Vagina (tissue), 2 donors: Measurements from ENCODE around the gene COL25A1. TPM values are rescaled to one million over a fixed set of nuclear protein-coding genes. Genes with fewer than 3 reads are reported as not detected.

ENCODE experiments used
- DNase-seq, 2 donors: peaks; one replicate each; pipeline ENCODE4 v3.0.0-alpha.2; 2017; ENCODE audit errors: extremely low spot score in 2 of 2
- H3K27ac ChIP-seq: fragments of 200-600 bp; sonication (generic); one replicate; pipeline ENCODE4 v1.5.1; 2019
- H3K27me3 ChIP-seq: fragments of 200-600 bp; sonication (generic); one replicate; pipeline ENCODE4 v1.5.1; 2019
- H3K36me3 ChIP-seq, 2 donors: fragments of 200-600 bp; sonication (generic); one replicate each; pipeline ENCODE4 v1.5.1; 2017 to 2019
- H3K4me1 ChIP-seq: fragments of 200-600 bp; sonication (generic); one replicate; pipeline ENCODE4 v1.5.1; 2019
- H3K4me3 ChIP-seq, 2 donors: fragments of 200-600 bp; sonication (generic); 1 replicate in 1 of 2; 2 replicates in 1 of 2; pipeline ENCODE4 v1.5.1; 2016 to 2019
- H3K9me3 ChIP-seq: fragments of 200-600 bp; sonication (generic); one replicate; pipeline ENCODE4 v1.5.1; 2019
- CTCF ChIP-seq, 3 experiments: fragments of 450-650 bp in 2 of 3; fragments of 200-600 bp in 1 of 3; sonication (generic) in 1 of 3; IDR thresholded peaks; one replicate each; pipeline ENCODE4 v1.5.1; 2017 to 2019; ENCODE audit warnings: antibody characterized with exemption in 3 of 3, mild to moderate bottlenecking in 2 of 3, moderate library complexity in 2 of 3
- POLR2A ChIP-seq, 2 donors: fragments of 450-650 bp; IDR thresholded peaks; one replicate each; pipeline ENCODE4 v1.6.1; 2017; ENCODE audit warnings: antibody characterized with exemption in 2 of 2, mild to moderate bottlenecking in 2 of 2, moderate library complexity in 2 of 2
- POLR2AphosphoS5 ChIP-seq, 2 donors: sonication (generic); formaldehyde crosslinking; IDR thresholded peaks; one replicate each; pipeline ENCODE4 v1.9.0; 2017; ENCODE audit warnings: antibody characterized with exemption in 2 of 2, mild to moderate bottlenecking in 2 of 2, low read depth in 1 of 2; ENCODE audit not compliant: insufficient read depth in 1 of 2
- intact Hi-C: fragments of 100-400 bp; cut with DNase I; formaldehyde crosslinking; loops from one replicate; pipeline ENCODE4 v1.15.1; 2023
- total RNA-seq: library from RNA; depleted of rRNA; stranded (reverse); fragments of >200 nt; gene quantifications from one replicate; pipeline ENCODE4 v1.2.3, GENCODE V29; 2016

Gene COL25A1
- total RNA-seq, 1 donor from 2014 or later = 0.49 TPM

GRCh38 chr4:108972613-108973283, 329.7 kb downstream of the COL25A1 start:
- Histone ChIP-seq H3K27me3 (no peaks in the 10 kb centered on the region), H3K4me3 (no peak overlapping the region), H3K4me1 (no peaks in the 10 kb centered on the region), H3K9me3 (no peaks in the 10 kb centered on the region), H3K27ac (no peak overlapping the region), H3K36me3 (no peaks in the 10 kb centered on the region)
- TF ChIP-seq POLR2AphosphoS5 (IDR thresholded peaks at IDR 0.05; ENCODE audit: insufficient read depth in 1 of 2, low read depth in 1 of 2) = no peak
- TF ChIP-seq POLR2A (IDR thresholded peaks at IDR 0.05) = no peak
- TF ChIP-seq CTCF (IDR thresholded peaks at IDR 0.05) = no peak
- DNase-seq = no peak
- intact Hi-C loops = no loop called here

GRCh38 chr4:108971473-108971872, 331.0 kb downstream of the COL25A1 start:
- H3K36me3 ChIP-seq = no peaks in the 10 kb centered on the region
- no peaks in the 10 kb centered on the region for H3K9me3 ChIP-seq
- no peak for DNase-seq
- no peak for TF ChIP-seq POLR2A (IDR thresholded peaks at IDR 0.05)
- no peak for TF ChIP-seq POLR2AphosphoS5 (IDR thresholded peaks at IDR 0.05; ENCODE audit: insufficient read depth in 1 of 2, low read depth in 1 of 2)
- TF ChIP-seq CTCF (IDR thresholded peaks at IDR 0.05) = no peak
- H3K27me3 ChIP-seq = no peaks in the 10 kb centered on the region
- intact Hi-C loops = no loop called here
- H3K4me1 ChIP-seq = no peaks in the 10 kb centered on the region
- no peak overlapping the region for H3K27ac ChIP-seq
- H3K4me3 ChIP-seq = no peak overlapping the region

GRCh38 chr4:108965472-108966076, 336.9 kb downstream of the COL25A1 start:
- Histone ChIP-seq H3K4me1 (no peaks in the 10 kb centered on the region), H3K27me3 (no peaks in the 10 kb centered on the region), H3K4me3 (no peak overlapping the region), H3K27ac (no peak overlapping the region), H3K36me3 (no peaks in the 10 kb centered on the region), H3K9me3 (no peaks in the 10 kb centered on the region)
- TF ChIP-seq CTCF (IDR thresholded peaks at IDR 0.05) = no peak
- no peak for TF ChIP-seq POLR2A (IDR thresholded peaks at IDR 0.05)
- TF ChIP-seq POLR2AphosphoS5 (IDR thresholded peaks at IDR 0.05; ENCODE audit: insufficient read depth in 1 of 2, low read depth in 1 of 2) = no peak
- intact Hi-C loops = no loop called here
- DNase-seq = no peak

GRCh38 chr4:108965016-108965415, 337.4 kb downstream of the COL25A1 start:
- Histone ChIP-seq H3K36me3 (no peaks in the 10 kb centered on the region), H3K27me3 (no peaks in the 10 kb centered on the region), H3K27ac (no peak overlapping the region), H3K4me1 (no peaks in the 10 kb centered on the region), H3K4me3 (no peak overlapping the region), H3K9me3 (no peaks in the 10 kb centered on the region)
- TF ChIP-seq CTCF (IDR thresholded peaks at IDR 0.05) (no peak), POLR2A (IDR thresholded peaks at IDR 0.05) (no peak), POLR2AphosphoS5 (IDR thresholded peaks at IDR 0.05; ENCODE audit: insufficient read depth in 1 of 2, low read depth in 1 of 2) (no peak)
- intact Hi-C loops = no loop called here
- no peak for DNase-seq

- TF ChIP-seq CTCF (IDR thresholded peaks at IDR 0.05) = no peak
- no peak for TF ChIP-seq POLR2A (IDR thresholded peaks at IDR 0.05)
- no peak for TF ChIP-seq POLR2AphosphoS5 (IDR thresholded peaks at IDR 0.05; ENCODE audit: insufficient read depth in 1 of 2, low read depth in 1 of 2)
- no peaks in the 10 kb centered on the region for H3K9me3 ChIP-seq
- no peaks in the 10 kb centered on the region for H3K4me1 ChIP-seq
- no peak overlapping the region for H3K27ac ChIP-seq
- no peaks in the 10 kb centered on the region for H3K36me3 ChIP-seq
- H3K4me3 ChIP-seq = no peak overlapping the region
- DNase-seq = no peak
- H3K27me3 ChIP-seq = no peaks in the 10 kb centered on the region
- intact Hi-C loops = no loop called here
Observed at GRCh38 chr4:108963910-108964309, 338.5 kb downstream of the COL25A1 start.
